Measurements from ENCODE around the gene TOP2B. TPM values are rescaled to one million over a fixed set of nuclear protein-coding genes. Genes with fewer than 3 reads are reported as not detected.

The TOP2B gene
- total and polyA plus RNA-seq, 9 of the 15 experiments (the other 6 are each of a cell fraction or from before 2014, with no cell fraction given), result 45.3 to 186 (median 134) TPM

- no peak for TF ChIP-seq DEAF1 (CRISPR knock-in tag; IDR thresholded peaks at IDR 0.05)
- no peak for TF ChIP-seq BACH1 (tag; IDR thresholded peaks at IDR 0.05)
- TF ChIP-seq HNRNPH1 (optimal IDR thresholded peaks at IDR 0.05; ENCODE audit: low read depth, low read length), result no peak
- TF ChIP-seq IFI16 (CRISPR knock-in tag; IDR thresholded peaks at IDR 0.05), result no peak
- no peak for TF ChIP-seq NFE2L1 (tag; IDR thresholded peaks at IDR 0.05; ENCODE audit: borderline replicate concordance, low read depth)
- no peak for TF ChIP-seq BRD9 (IDR thresholded peaks at IDR 0.05; ENCODE audit: low read depth, partially characterized antibody)
- no peak for TF ChIP-seq ZNF449 (CRISPR knock-in tag; IDR thresholded peaks at IDR 0.05)
- no peak for TF ChIP-seq ZNF311 (CRISPR knock-in tag; IDR thresholded peaks at IDR 0.05)
- TF ChIP-seq BRF1 (IDR thresholded peaks at IDR 0.05; ENCODE audit: borderline replicate concordance, extremely low read depth, insufficient read length), result no peak
- TF ChIP-seq MCM5 (IDR thresholded peaks at IDR 0.05; ENCODE audit: low read depth), result no peak
- TF ChIP-seq XRCC3 (IDR thresholded peaks at IDR 0.05), result no peak
- no peak for TF ChIP-seq ZNF274 (IDR thresholded peaks at IDR 0.05; ENCODE audit: borderline replicate concordance, low read depth, low read length)
- TF ChIP-seq ERF (CRISPR knock-in tag; IDR thresholded peaks at IDR 0.05), result no peak
- 0 out of 2 replicates have a peak, but pooled peaks have one; percentile 15 for TF ChIP-seq ZBTB17 (CRISPR knock-in tag; IDR thresholded peaks at IDR 0.05)
- TF ChIP-seq MTF1 (CRISPR knock-in tag; IDR thresholded peaks at IDR 0.05; ENCODE audit: borderline replicate concordance), result no peak
- TF ChIP-seq ZBTB2 (IDR thresholded peaks at IDR 0.05), result no peak
- peak; percentile 29; the same call in 1 of the 2 replicates for TF ChIP-seq CEBPZ (IDR thresholded peaks at IDR 0.05; ENCODE audit: borderline replicate concordance, low read depth, low read length)
- no peak; the same call in 1 of the 2 replicates for TF ChIP-seq PHF8 (IDR thresholded peaks at IDR 0.05; ENCODE audit: borderline replicate concordance, low read length)
- TF ChIP-seq HBP1 (CRISPR knock-in tag; IDR thresholded peaks at IDR 0.05), result 0 out of 2 replicates have a peak, but pooled peaks have one; percentile 12
Measured at GRCh38 chr3:25664812-25665314, at the start of gene TOP2B (continued).
